SK-N-SH (cell line): ENCODE data around the gene CCNJL. TPM values are rescaled to one million over a fixed set of nuclear protein-coding genes. Genes with fewer than 3 reads are reported as not detected.

Source experiments
- CTCF ChIA-PET: fragments of 300-600, 350-600 bp; formaldehyde crosslinking; extraction: SDS; loops from one replicate; lab custom pipeline; 2021; lab: Yijun Ruan, JAX
- POLR2A ChIA-PET: fragments of 350-600 bp; sonication (Branson Sonifier 250); formaldehyde crosslinking; extraction: SDS; loops from one replicate; lab custom pipeline; 2020; ENCODE audit warnings: antibody characterized with exemption, inconsistent platforms; lab: Yijun Ruan, JAX
- DNase-seq: peaks from one replicate; pipeline ENCODE4 v3.0.0; 2012
- H2AFZ ChIP-seq: fragments of 200-600 bp; sonication (generic); 2 replicates; pipeline ENCODE4 v1.8.1; 2016; ENCODE audit warnings: antibody characterized with exemption, mild to moderate bottlenecking, low read depth
- H3F3A ChIP-seq: fragments of 200-600 bp; sonication (generic); replicated peaks from 2 replicates; pipeline ENCODE3; 2016; ENCODE audit warnings: antibody characterized with exemption, mild to moderate bottlenecking; ENCODE audit not compliant: insufficient read depth
- H3K27ac ChIP-seq, 2 experiments: fragments of 200-500 bp in 1 of 2; fragments of 200-600 bp in 1 of 2; sonication (Bioruptor generic) in 1 of 2; sonication (generic), shearing (Covaris generic) in 1 of 2; 2 replicates each; pipeline versions ENCODE4 v1.5.1 to v1.6.1; 2014 to 2016; ENCODE audit warnings: low read depth in 2 of 2, inconsistent platforms in 1 of 2, low read length in 1 of 2, mild to moderate bottlenecking in 1 of 2, mixed read lengths in 1 of 2
- H3K27me3 ChIP-seq: fragments of 200-600 bp; sonication (generic), shearing (Covaris generic); 2 replicates; pipeline ENCODE4 v1.6.1; 2016; ENCODE audit warnings: mixed run types; ENCODE audit not compliant: insufficient read depth
- H3K36me3 ChIP-seq, 2 experiments: fragments of 200-500 bp in 1 of 2; fragments of 200-600 bp in 1 of 2; sonication (Bioruptor generic) in 1 of 2; sonication (generic) in 1 of 2; replicated peaks in 1 of 2; 2 replicates each; pipeline versions ENCODE3 to v1.5.1; 2014 to 2016; ENCODE audit warnings: low read length in 1 of 2, mild to moderate bottlenecking in 1 of 2; ENCODE audit not compliant: insufficient read depth in 2 of 2, control insufficient read depth in 1 of 2
- H3K4me1 ChIP-seq, 2 experiments: fragments of 200-500 bp in 1 of 2; fragments of 200-600 bp in 1 of 2; sonication (Bioruptor generic) in 1 of 2; sonication (generic), shearing (Covaris generic) in 1 of 2; 2 replicates each; pipeline versions ENCODE4 v1.5.1 to v1.6.1; 2014 to 2016; ENCODE audit warnings: low read depth in 1 of 2, low read length in 1 of 2, mixed run types in 1 of 2; ENCODE audit not compliant: insufficient read depth in 2 of 2, control insufficient read depth in 1 of 2
- H3K4me2 ChIP-seq: fragments of 200-600 bp; sonication (generic), shearing (Covaris generic); 2 replicates; pipeline ENCODE4 v1.6.1; 2017; ENCODE audit warnings: mixed run types
- H3K4me3 ChIP-seq, 2 experiments: fragments of 200-500 bp in 1 of 2; fragments of 200-600 bp in 1 of 2; sonication (Bioruptor generic) in 1 of 2; sonication (generic), shearing (Covaris generic) in 1 of 2; 2 replicates each; pipeline versions ENCODE4 v1.5.1 to v1.8.1; 2014 to 2016; ENCODE audit warnings: low read depth in 2 of 2, inconsistent platforms in 1 of 2, low read length in 1 of 2, mild to moderate bottlenecking in 1 of 2, mixed read lengths in 1 of 2, moderate library complexity in 1 of 2
- H3K79me2 ChIP-seq: fragments of 200-600 bp; sonication (generic); 2 replicates; pipeline ENCODE4 v1.8.1; 2017; ENCODE audit warnings: mild to moderate bottlenecking; ENCODE audit not compliant: insufficient read depth
- H3K9ac ChIP-seq: fragments of 200-600 bp; sonication (generic); 2 replicates; pipeline ENCODE4 v1.6.1; 2017; ENCODE audit warnings: mixed run types
- H3K9me2 ChIP-seq: fragments of 200-600 bp; sonication (generic); 2 replicates; pipeline ENCODE4 v1.6.1; 2017; ENCODE audit warnings: mixed run types
- H3K9me3 ChIP-seq: fragments of 200-600 bp; sonication (generic); 2 replicates; pipeline ENCODE4 v1.6.1; 2017; ENCODE audit warnings: mixed run types, mild to moderate bottlenecking, moderate library complexity
- H4K20me1 ChIP-seq: fragments of 200-600 bp; sonication (generic); 2 replicates; pipeline ENCODE4 v1.6.1; 2017; ENCODE audit warnings: mild to moderate bottlenecking, mixed run types; ENCODE audit not compliant: insufficient read depth
- CHD2 ChIP-seq: fragments of 150-350 bp; IDR thresholded peaks from 2 replicates; pipeline ENCODE4 v1.6.1; 2018; ENCODE audit warnings: low read length; ENCODE audit not compliant: partially characterized antibody
- ELF1 ChIP-seq: IDR thresholded peaks from 2 replicates; pipeline ENCODE4 v1.4.0; 2012
- EZH2phosphoT487 ChIP-seq: fragments of 200-600 bp; sonication (generic); IDR thresholded peaks from 2 replicates; pipeline ENCODE4 v1.6.1; 2017; ENCODE audit warnings: low read depth, mixed run types, mild to moderate bottlenecking, antibody characterized with exemption, moderate library complexity, borderline replicate concordance
- FOSL2 ChIP-seq: IDR thresholded peaks from 2 replicates; pipeline ENCODE4 v1.4.0; 2012; ENCODE audit warnings: low read depth, mild to moderate bottlenecking, moderate library complexity, borderline replicate concordance
- FOXM1 ChIP-seq: IDR thresholded peaks from 2 replicates; pipeline ENCODE4 v1.4.0; 2012; ENCODE audit warnings: low read depth, mild to moderate bottlenecking
- GABPA ChIP-seq: IDR thresholded peaks from 2 replicates; pipeline ENCODE4 v1.4.0; 2012; ENCODE audit warnings: low read depth, mild to moderate bottlenecking
- GATA2 ChIP-seq: sonication (generic); formaldehyde crosslinking; IDR thresholded peaks from 2 replicates; pipeline ENCODE4 v1.5.0; 2020; ENCODE audit warnings: mild to moderate bottlenecking, missing genetic modification reagents
- NFIC ChIP-seq: IDR thresholded peaks from 2 replicates; pipeline ENCODE4 v1.4.0; 2012; ENCODE audit warnings: borderline replicate concordance
- POLR2AphosphoS5 ChIP-seq: IDR thresholded peaks from 2 replicates; pipeline ENCODE4 v1.6.1; 2012; ENCODE audit warnings: low read depth, low read length
- SMC3 ChIP-seq: IDR thresholded peaks from 2 replicates; pipeline ENCODE4 v1.6.1; 2012; ENCODE audit warnings: low read depth, low read length, improper control_type of control experiment
- TAF1 ChIP-seq: IDR thresholded peaks from 2 replicates; pipeline ENCODE4 v1.6.1; 2012; ENCODE audit warnings: low read depth, mild to moderate bottlenecking, low read length, moderate library complexity, borderline replicate concordance
- USF1 ChIP-seq: IDR thresholded peaks from 2 replicates; pipeline ENCODE4 v1.4.0; 2012; ENCODE audit warnings: low read depth, borderline replicate concordance
- WGBS: methylation state at CpG from one replicate; pipeline ENCODE4 v1.1.6; 2017; ENCODE audit warnings: low lambda C conversion rate; 5-methylcytosine and 5-hydroxymethylcytosine counted together
- polyA plus RNA-seq, 3 experiments: library from polyadenylated mRNA; depleted of rRNA; stranded (reverse); fragments of >200 nt; gene quantifications; 2 replicates each; pipeline ENCODE4 v1.2.3, GENCODE V29; 2012
- TF ChIP-seq, protein P1 (sequence below): IDR thresholded peaks from 2 replicates; pipeline ENCODE4 v1.4.0; 2012; ENCODE audit warnings: low read depth, borderline replicate concordance

CCNJL gene
- polyA plus RNA-seq, 1 of the 3 experiments (the other 2 are of a cell fraction): 7.1 TPM

- no peaks in the 10 kb centered on the region for H3K9me2 ChIP-seq
- peaks cover 7 to 55% of the 10 kb centered on the region in 2 experiments; a peak in 3 of 4 replicates for H3K4me1 ChIP-seq
- peak overlapping the region in 1 of 2 experiments; percentile 18; a peak in 2 of 4 replicates for H3K27ac ChIP-seq
- no peak overlapping the region for H3K4me3 ChIP-seq
- H3F3A ChIP-seq: no peaks in the 10 kb centered on the region
- ChIA-PET CTCF (interaction anchor here (0.6 to 2.3 kb wide), 7 partner anchors 19 to 78 kb away, joined by 3 to 10 read pairs (median 4); no protein-coding TSS in a partner anchor), POLR2A (no interaction called here)
- DNase-seq: no peak
- 88% methylated on average over 4 of the region's 9 CpGs for WGBS
- no peak overlapping the region for H3K4me2 ChIP-seq
- H2AFZ ChIP-seq: no peak overlapping the region
- peaks cover 6 to 14% of the 10 kb centered on the region in 2 experiments for H3K36me3 ChIP-seq
- H3K27me3 ChIP-seq: no peaks in the 10 kb centered on the region
- no peaks in the 10 kb centered on the region for H3K9me3 ChIP-seq
- no peaks in the 10 kb centered on the region for H3K79me2 ChIP-seq
- H3K9ac ChIP-seq: no peak overlapping the region
- no peaks in the 10 kb centered on the region for H4K20me1 ChIP-seq
- no peak for TF ChIP-seq NFIC
- TF ChIP-seq FOSL2: no peak
- no peak for TF ChIP-seq USF1
- no peak for TF ChIP-seq GABPA
- TF ChIP-seq FOXM1: no peak
- no peak for TF ChIP-seq GATA2 (CRISPR knock-in tag)
- TF ChIP-seq EZH2phosphoT487: no peak
- TF ChIP-seq, all 33 proteins: peak for 0
Measured at GRCh38 chr5:160266752-160267345, 45.5 kb downstream of the CCNJL start.

- Histone ChIP-seq H3K36me3 (peaks cover 6 to 14% of the 10 kb centered on the region in 2 experiments), H3K4me2 (no peak overlapping the region), H3K4me1 (peaks cover 6 to 55% of the 10 kb centered on the region in 2 experiments; a peak in 3 of 4 replicates), H3K4me3 (no peak overlapping the region), H3F3A (no peaks in the 10 kb centered on the region), H3K27me3 (no peaks in the 10 kb centered on the region), H3K9me3 (no peaks in the 10 kb centered on the region), H3K27ac (no peak overlapping the region), H3K9me2 (no peaks in the 10 kb centered on the region), H4K20me1 (no peaks in the 10 kb centered on the region), H3K79me2 (no peaks in the 10 kb centered on the region), H3K9ac (no peak overlapping the region), H2AFZ (no peak overlapping the region)
- no peak for DNase-seq
- WGBS: 97% methylated on average over 5 of the region's 5 CpGs
- POLR2A ChIA-PET: no interaction called here
- TF ChIP-seq ELF1 (no peak), USF1 (no peak), POLR2AphosphoS5 (no peak), TAF1 (no peak), CHD2 (no peak), SMC3 (no peak)
- TF ChIP-seq, protein P1, sequence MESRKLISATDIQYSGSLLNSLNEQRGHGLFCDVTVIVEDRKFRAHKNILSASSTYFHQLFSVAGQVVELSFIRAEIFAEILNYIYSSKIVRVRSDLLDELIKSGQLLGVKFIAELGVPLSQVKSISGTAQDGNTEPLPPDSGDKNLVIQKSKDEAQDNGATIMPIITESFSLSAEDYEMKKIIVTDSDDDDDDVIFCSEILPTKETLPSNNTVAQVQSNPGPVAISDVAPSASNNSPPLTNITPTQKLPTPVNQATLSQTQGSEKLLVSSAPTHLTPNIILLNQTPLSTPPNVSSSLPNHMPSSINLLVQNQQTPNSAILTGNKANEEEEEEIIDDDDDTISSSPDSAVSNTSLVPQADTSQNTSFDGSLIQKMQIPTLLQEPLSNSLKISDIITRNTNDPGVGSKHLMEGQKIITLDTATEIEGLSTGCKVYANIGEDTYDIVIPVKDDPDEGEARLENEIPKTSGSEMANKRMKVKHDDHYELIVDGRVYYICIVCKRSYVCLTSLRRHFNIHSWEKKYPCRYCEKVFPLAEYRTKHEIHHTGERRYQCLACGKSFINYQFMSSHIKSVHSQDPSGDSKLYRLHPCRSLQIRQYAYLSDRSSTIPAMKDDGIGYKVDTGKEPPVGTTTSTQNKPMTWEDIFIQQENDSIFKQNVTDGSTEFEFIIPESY: no peak
- CTCF ChIA-PET: interaction anchor here (0.6 to 2.3 kb wide), 7 partner anchors 20 to 79 kb away, joined by 3 to 10 read pairs (median 4); partner anchors contain the start of gene CCNJL
Measured at GRCh38 chr5:160266044-160266443, 46.3 kb downstream of the CCNJL start.
